GM19193 (cell line): ENCODE measurements around the gene ADORA2A.

Experiments
- POLR2A ChIP-seq: IDR thresholded peaks from 4 replicates; pipeline ENCODE4 v1.6.1; 2011; ENCODE audit not compliant: insufficient read depth, insufficient read length; ENCODE audit errors: extremely low read depth

Gene ADORA2A

DNA sequence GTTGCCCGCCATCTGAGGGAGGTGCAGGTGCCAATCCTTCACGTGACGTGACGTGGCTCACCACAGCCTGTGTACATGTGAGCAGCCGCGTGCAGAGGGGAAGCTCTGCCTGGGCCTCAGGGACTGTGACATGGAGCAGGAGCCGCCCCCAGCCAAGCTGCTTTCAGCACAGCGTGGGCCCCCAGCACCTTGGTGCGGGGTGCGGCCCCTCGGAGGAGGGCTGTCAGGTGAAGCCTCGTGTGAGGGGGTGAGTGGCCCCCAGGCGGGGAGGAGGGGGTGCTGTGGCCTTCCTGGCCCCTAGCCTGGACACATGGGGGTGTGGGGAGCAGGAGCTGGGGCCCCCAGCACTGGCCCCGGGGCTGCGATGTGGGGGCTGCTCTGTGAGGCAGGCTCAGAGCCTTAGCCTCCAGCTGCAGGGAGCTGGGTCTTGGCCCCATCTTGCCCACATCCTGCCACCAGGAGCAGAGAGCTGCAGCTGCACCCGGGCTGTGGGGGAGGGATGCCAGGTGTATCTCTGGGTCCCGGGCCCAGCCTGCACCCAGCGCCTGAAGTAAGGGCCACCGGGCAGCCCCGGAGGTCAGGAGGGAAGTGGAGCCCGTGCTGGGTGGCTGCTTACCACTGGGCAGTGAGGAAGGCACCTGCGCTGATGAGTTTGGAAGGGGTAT lies at the start of gene ADORA2A:
TSS of gene ADORA2A (plus strand) at position 100 of the 665 bp plus-strand sequence. CDS start 5,806 bp downstream, outside the sequence.
- TF ChIP-seq POLR2A = peak; percentile 56

DNA sequence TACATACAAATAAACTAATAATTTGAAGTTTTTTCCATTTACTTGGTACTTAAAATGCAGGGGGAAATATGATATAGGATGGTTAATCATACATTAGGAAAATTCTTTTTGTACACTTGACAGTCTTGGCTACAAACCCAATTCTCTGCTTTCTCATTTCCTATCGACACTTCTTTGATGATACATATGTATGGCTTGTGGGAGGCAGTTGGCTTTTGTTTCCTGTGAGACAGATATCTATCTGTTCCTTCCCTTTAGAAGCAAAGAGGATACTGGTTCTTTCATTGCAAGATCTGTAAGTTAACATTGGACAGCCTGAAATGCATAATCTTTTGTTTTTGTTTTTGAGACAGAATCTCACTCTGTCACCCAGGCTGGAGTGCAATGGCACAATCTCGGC lies 47.9 kb upstream of the ADORA2A start:
- no peak for TF ChIP-seq POLR2A

DNA sequence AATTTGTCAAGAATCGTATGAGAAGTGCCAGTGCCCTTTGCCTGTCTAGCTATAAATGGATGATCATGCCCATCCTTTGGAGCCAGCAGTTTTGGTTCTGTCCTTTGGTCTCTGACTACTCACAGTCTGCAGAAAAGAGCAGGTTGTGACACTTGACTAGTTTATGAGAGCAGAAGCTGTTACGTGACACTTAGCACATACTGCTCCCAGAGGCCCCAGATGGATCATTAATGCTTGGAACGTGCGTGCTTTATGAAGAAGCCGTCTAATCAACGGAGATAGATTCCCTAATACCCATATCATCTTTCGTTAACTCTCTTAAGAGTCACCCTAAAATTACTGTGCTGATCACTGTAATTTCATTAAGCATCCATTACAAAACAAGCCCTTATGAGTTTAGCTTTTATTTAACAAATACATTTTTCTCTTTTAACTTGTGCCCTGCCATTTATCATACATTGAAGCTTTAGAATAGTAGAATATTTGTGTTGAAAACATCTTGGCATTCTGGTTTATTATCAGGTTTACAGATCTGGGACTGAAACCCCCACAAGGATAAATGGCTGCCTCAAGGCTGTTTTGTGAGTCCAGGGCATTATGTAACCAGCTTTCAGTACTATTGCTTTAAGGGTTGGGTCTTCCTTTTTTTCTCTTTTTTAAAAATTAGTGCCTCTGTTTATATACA lies 47.0 kb upstream of the ADORA2A start:
- no peak for TF ChIP-seq POLR2A

DNA sequence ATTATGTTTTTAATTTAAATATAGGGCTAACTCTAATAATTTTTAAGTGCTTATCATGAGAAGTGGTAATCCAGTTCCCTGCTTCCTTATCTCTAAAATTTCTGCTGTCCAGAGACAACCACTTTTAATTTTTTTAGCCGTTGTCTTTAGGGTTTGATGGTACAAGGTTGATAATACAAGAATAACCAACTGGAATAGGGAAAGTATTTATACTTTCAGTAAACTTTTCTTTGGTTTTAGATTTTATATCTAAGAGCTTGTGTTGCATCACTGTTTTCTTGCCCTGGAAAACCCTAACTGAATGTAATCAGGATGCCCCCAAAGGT lies 46.5 kb upstream of the ADORA2A start:
- no peak for TF ChIP-seq POLR2A

DNA sequence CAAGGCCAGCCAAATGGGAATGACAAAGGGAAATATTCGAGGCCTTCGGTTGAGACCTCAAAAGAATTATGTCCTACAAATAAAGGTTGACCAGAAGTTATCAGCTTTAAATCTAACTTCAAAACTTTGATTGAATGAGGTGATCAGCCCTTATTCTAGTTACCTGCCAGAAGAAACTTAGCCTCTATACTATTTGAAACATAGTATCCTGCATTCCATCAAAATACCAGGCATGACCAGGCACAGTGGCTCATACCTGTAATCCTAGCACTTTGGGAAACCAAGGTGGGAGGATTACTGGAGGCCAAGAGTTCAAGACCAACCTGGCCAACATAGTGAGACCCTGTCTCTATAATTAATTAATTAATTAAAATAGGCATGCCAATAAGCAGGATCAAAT lies 44.3 kb upstream of the ADORA2A start:
- TF ChIP-seq POLR2A = no peak

DNA sequence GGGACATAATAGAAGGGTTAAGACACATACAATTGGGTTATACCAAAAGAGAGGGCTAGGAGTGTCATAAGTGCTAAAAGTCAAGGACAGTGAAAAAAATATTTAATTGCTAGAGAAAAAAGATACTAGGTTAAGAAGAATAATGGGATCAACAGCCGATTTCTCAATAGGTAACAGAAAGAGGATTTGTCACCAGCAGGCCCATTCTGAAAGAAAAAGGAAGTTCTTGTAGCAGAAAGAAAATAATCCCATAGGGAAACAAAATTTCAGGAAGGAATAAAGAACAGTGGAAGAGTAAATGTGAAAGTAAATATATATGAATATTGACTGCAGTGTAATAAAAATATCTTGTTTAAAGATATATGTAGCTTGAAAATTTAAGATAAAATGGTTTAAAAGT lies 43.3 kb upstream of the ADORA2A start:
- TF ChIP-seq POLR2A = no peak

DNA sequence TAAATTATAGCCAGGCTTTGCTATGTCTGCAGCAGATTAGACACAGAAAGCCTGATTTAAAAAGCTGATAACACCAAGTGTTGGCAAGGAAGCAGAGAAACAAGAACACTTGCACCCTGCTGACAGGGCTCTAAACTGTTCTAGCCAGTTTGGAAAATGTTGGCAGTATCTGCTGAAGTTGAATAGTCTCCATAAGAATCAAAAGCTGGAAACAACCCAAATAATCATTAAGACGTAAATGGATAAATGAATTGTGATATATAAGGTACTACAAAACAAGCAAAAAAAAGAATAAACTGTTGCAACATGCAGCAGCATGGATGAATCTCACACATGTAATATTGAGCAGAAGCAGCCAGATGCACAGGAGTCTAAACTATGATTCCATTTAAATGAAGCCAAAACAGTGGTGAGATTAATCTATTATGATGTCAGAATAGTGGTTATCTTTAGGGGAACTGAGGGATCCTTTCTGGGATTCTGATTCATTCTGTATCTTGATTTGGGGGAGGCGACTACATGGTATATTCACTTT lies 40.4 kb upstream of the ADORA2A start:
- no peak for TF ChIP-seq POLR2A

DNA sequence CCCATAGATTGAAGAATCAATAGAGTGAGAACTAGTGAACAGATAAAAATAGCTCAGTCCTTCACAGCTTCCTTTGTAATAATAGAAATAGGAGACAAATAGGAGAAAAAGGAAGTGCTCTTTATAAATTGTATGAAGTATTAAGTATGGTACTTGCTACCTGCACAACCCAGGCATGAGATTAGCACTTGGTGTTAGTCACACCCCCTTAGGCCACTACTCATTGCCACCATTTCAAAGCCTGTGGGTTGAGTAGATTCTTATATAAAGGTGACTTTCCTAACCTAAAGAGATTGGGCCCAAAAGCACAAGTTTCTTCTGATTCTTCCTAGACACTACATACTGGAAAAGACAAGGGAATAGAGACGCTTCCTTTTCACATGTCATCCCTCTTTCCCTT lies 37.7 kb upstream of the ADORA2A start:
- no peak for TF ChIP-seq POLR2A

DNA sequence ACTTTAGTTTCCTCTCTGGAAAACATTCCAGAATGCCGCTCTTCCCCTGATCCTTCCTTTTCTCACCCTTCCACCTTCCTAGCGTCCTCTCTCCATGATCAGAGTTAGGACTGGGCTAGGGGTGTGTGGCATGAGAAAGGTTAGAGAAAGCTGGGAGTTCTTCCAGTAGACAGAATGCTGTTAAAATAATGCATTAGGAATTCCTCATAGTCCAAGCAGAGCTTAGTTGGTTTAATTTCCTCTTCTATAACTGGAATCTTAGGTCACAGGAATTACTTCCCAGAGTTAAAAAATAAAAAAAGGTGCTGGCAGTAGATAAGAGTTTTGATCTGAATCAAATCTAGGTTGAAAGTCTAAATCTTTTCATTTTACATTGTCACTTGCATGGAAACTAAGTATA lies 37.2 kb upstream of the ADORA2A start:
- no peak for TF ChIP-seq POLR2A

DNA sequence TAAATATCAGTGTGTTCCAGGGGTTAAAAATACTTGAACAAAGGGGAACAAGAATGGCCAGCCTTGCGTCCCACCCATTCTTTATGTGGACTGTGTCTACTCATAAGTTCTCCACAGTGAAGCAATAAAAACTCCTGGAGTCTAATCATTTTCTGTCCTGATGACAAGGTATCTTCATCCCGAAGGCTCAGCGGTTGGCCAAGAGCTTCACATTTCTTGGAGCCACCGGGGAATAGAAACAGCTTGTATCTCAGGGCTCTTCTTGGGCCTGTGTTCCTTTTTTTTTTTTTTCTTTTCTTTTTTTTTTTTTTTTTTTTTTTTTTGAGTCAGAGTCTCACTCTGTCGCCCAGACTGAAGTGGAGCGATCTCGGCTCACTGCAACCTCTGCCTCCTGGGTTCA lies 36.8 kb upstream of the ADORA2A start:
- TF ChIP-seq POLR2A = no peak

DNA sequence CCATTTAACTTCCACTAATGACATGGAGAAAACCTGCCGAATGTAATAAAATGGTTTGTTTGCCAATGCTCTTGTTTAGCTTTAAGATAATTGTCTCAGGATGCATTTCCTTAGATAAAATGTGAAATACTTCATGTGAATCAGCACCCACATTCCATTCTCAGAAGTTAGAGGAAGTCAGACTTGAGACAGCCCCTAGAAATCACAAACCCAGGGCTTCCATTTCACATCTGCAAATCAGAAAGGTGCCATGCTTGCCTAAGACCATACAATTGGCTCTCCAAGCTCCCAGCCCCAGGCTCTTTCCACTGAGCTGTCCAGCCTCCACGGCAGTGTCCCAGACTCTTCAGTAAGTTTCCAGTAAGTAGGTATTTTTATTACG lies 35.6 kb upstream of the ADORA2A start:
- no peak for TF ChIP-seq POLR2A

DNA sequence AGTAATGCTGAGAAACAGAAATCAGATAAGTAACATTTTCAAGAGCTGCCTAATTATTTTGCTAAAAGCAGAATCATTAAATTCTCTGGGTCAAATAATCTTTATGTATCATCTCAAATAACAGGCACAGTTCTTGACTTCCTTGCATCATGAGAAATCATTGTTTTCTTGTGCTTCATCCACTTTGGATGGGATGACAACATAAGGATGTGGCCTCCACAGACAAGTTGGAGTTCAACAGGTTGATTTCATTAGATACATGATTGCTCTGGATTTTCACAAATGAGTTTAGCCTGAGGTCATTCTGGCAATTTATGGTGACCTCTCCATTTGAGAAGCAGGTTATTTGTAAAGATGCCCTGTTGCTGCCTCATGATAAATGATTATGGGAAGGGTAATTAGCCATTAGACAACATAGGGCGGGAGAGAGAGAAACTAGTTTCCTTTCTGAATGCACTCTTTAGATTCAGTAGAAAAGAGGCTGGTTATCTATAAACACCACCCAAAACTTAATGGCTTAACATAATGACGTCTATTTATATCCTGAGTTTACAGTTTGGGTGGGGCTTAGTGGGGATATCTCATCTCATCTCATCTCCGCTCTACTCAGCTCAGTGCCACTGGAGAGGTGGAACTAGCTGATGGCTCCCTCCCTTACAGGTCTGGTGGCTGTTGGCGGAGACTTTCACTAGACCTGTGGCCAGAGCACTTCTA lies 35.0 kb upstream of the ADORA2A start:
- no peak for TF ChIP-seq POLR2A

DNA sequence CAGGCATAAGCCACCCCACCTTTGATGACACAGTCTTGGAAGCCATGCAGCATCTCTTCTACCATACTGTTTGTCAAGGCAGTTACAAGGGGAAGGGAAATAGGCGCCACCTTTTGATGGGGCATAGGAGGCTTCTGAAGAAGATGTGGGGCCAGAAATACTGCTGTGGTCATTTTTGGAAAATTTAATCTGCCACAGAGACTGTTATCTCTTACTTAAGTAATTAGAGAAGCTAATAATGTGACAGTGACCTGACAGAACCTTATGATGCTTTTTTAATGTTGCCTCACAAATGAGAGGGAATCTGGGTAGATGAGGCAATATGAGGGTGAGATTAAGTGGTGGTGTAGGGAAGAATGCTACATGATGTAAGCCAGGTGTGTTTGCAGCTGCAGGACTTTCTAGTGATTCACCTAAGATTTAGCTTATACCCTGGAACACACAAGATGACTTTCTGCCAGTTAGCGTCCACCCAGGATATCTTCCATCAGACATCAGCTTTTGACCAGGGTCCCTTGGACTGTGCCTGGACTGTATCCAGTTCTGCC lies 34.3 kb upstream of the ADORA2A start:
- TF ChIP-seq POLR2A = no peak

DNA sequence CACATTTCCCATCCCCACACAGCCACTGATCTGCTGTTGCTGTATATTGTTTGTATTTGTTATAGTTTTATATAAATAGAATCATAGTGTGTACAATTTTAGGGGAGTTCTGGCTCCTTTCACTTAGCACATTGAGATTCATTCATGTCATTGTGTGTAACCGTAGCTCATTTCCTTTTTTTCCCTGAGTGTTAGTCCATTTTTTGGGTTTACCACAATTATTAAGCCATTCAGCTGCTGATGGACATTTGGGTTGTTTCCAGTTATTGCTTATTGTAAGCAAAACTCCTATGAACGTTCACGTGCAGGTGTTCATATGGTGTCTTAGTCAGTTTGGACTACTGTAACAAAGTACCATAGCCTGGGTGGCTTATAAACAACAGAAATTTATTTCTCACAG lies 33.6 kb upstream of the ADORA2A start:
- TF ChIP-seq POLR2A = no peak

DNA sequence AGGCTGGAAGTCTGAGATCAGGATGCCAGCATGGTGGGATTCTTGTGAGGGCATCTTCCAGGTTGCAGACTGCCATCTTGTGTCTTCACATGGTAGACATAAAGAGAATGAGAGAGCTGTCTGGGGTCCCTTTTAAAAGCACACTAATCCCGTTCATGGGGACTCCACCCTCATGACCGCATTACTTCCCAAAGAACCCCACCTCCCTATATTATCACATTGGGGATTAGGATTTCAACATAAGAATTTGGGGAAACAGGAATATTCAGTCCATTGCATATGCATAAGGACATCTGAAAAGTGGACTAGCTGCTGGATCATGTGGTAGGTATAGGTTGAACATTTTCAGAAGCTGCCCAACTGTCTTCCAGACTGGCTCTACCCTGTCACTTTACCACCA lies 33.1 kb upstream of the ADORA2A start:
- no peak for TF ChIP-seq POLR2A
